Rectal smooth muscle tissue (tissue), 1 donor: ENCODE data around the gene STXBP4.

Experiments used
- H3K27ac ChIP-seq: one replicate; pipeline ENCODE4 v1.7.0; 2013; ENCODE audit warnings: low read depth, low read length, inconsistent platforms
- H3K27me3 ChIP-seq: one replicate; pipeline ENCODE4 v1.7.0; 2013; ENCODE audit warnings: low read length; ENCODE audit not compliant: control insufficient read depth, insufficient read depth
- H3K36me3 ChIP-seq: one replicate; pipeline ENCODE4 v1.7.0; 2013; ENCODE audit warnings: low read length; ENCODE audit not compliant: control insufficient read depth, insufficient read depth
- H3K4me1 ChIP-seq: one replicate; pipeline ENCODE4 v1.7.0; 2013; ENCODE audit warnings: low read length; ENCODE audit not compliant: control insufficient read depth, insufficient read depth
- H3K4me3 ChIP-seq: one replicate; pipeline ENCODE4 v1.7.0; 2013; ENCODE audit warnings: low read length
- H3K9ac ChIP-seq: one replicate; pipeline ENCODE4 v1.7.0; 2013; ENCODE audit warnings: low read length

STXBP4 gene, protein sequence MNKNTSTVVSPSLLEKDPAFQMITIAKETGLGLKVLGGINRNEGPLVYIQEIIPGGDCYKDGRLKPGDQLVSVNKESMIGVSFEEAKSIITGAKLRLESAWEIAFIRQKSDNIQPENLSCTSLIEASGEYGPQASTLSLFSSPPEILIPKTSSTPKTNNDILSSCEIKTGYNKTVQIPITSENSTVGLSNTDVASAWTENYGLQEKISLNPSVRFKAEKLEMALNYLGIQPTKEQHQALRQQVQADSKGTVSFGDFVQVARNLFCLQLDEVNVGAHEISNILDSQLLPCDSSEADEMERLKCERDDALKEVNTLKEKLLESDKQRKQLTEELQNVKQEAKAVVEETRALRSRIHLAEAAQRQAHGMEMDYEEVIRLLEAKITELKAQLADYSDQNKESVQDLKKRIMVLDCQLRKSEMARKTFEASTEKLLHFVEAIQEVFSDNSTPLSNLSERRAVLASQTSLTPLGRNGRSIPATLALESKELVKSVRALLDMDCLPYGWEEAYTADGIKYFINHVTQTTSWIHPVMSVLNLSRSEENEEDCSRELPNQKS

DNA sequence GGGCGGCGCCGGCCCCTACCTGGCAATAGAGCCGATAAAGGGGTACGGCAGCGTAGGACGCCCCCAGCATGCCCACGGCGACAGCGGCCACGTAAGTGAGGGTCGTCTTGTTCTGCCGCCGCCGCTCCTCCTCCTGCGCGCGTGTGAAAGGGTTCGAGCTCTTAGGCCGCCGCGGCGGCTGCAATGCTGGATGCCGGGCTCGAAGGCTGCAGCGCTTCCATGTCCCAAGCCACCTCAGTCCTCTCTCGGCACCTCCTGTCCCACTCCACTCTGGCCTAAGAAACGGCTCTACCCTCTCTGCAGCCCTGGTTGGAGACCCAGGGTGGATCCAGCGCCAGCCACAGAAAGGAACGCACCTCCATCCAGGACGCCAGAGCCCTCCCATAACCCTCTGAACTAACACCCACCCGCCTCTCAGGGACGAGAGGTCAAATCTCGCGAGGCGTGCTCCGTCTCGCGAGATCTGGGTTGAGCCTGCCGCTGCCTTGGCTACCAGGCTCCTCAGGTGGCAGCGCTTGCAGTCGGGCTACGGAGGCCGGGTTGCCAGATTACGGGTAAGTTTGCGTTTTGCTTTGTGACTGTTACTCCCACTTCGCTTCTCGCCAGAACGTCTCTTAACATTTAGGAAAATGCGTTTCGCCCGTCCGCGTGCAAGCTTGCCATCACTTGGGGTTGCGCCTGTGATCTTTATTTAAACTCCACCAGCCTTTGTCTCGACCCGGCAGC lies at the start of gene STXBP4, which contains the start of gene COX11:
Gene STXBP4 (plus strand): TSS at position 504 of the 726 bp plus-strand sequence. CDS start 17,455 bp downstream, outside the sequence.
Gene COX11 (minus strand): TSS at position 393 of the 726 bp plus-strand sequence. CDS start 8 bp downstream, at position 385.
- peak within 1 kb of the TSS; percentile 72 for H3K9ac ChIP-seq
- H3K4me1 ChIP-seq: peaks cover 14% of the 10 kb centered on the region
- peak within 1 kb of the TSS; percentile 84 for H3K27ac ChIP-seq
- H3K27me3 ChIP-seq: no peaks in the 10 kb centered on the region
- H3K36me3 ChIP-seq: no peaks in the 10 kb centered on the region
- H3K4me3 ChIP-seq: peak within 1 kb of the TSS; percentile 88

DNA sequence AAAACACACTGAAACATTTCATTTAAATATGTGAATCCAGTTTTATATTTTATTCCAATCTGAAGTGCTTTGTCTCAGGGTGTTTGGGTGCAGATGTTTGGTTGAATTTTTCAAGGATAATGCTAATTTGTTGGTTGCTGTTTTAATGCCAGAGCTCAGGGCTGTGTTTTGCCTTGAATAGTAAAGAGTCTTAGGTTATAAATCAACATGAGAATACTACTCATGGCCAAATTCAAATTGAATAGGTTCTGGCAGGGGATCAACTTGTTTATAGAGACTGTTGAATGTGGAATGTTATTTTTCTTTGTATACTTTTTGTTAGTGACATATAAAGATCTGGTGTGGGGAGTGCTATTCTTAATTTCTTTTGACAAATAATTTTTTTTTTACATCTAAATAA lies 49.1 kb upstream of the STXBP4 start:
- no peak overlapping the region for H3K27ac ChIP-seq
- H3K4me3 ChIP-seq: no peak overlapping the region
- peaks cover 6% of the 10 kb centered on the region for H3K36me3 ChIP-seq
- no peaks in the 10 kb centered on the region for H3K4me1 ChIP-seq
- H3K9ac ChIP-seq: no peak overlapping the region
- H3K27me3 ChIP-seq: no peaks in the 10 kb centered on the region

DNA sequence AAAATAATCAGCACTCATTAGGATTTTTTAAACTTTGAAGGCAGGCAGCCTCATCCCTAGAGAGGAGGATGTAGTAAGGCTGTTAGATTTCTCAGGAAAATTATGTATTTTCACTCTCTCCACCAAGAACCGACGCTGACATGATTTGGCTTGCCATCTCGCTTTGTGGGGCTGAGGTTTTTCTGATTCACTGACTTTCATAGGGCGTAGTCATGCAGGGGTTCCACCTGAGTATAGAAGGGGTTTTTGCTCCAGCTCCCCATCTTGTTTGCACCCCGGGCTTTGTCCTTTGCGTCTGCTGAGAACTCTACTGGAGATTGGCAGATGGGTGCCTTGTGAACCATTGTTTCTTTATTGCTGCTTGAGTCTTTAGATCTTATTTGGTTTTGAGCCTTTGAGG lies 47.7 kb upstream of the STXBP4 start:
- Histone ChIP-seq H3K9ac (no peak overlapping the region), H3K27me3 (no peaks in the 10 kb centered on the region), H3K4me1 (no peaks in the 10 kb centered on the region), H3K4me3 (no peak overlapping the region), H3K27ac (no peak overlapping the region), H3K36me3 (peaks cover 4% of the 10 kb centered on the region)

DNA sequence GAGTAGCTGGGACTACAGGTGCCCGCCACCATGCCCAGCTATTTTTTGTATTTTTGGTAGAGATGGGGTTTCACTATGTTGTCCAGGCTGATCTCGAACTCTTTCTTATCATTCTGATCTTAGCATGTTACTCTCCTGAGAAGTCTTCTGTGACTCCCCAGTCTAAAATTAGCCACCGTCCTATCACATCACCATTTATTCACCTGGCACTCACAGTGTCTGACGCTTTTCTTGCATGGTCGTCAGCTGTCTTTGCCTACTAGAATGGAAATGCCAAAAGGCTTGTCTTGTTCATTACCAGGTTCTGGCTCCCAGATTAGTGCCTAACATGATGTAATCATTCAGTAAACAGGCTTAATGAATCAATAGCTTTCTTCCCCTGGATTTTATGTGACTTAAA lies 44.2 kb upstream of the STXBP4 start:
- Histone ChIP-seq H3K36me3 (no peaks in the 10 kb centered on the region), H3K27ac (no peak overlapping the region), H3K9ac (no peak overlapping the region), H3K27me3 (no peaks in the 10 kb centered on the region), H3K4me3 (no peak overlapping the region), H3K4me1 (no peaks in the 10 kb centered on the region)

DNA sequence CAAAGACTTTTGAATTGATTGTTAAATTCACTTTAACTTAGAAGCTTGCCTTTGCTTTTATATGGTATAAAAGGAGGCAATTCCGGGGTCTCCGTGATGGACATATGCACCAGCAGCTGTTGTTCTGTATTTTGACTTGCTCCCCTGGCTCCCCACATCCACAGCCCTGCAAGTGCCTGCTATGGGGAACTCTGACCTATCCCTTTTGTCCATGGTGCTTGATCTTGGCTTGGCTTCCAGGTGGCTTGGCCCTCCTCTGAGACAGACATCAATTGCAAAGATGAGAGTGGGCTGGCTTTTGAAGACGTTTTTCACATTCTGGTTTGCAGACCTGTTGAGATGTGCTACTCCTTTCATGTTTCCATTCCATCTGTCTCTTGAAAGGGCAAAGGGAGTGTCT lies 41.0 kb upstream of the STXBP4 start:
- Histone ChIP-seq H3K27me3 (no peaks in the 10 kb centered on the region), H3K27ac (no peak overlapping the region), H3K4me3 (no peak overlapping the region), H3K9ac (no peak overlapping the region), H3K4me1 (no peaks in the 10 kb centered on the region), H3K36me3 (no peaks in the 10 kb centered on the region)

DNA sequence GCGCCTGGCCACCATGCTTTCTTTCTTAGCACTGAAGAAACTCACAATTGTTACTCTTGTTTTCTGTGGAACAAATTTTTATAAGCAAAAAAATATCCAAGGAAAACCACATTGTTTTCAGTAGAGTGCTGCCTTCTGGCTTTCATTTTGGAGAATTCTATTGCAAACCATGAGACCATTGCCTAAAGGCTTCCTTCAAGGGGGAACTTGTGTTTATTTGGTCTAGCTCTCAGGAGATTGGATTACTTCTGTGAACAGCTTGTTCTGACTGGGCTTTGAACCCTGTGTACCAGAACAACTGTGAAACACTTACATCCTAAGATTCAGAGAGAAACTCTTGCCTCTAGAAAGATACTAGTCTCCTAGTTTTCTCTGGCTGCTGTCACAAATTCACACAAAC lies 35.9 kb upstream of the STXBP4 start:
- Histone ChIP-seq H3K36me3 (no peaks in the 10 kb centered on the region), H3K4me1 (no peaks in the 10 kb centered on the region), H3K27me3 (no peaks in the 10 kb centered on the region), H3K4me3 (no peak overlapping the region), H3K27ac (no peak overlapping the region), H3K9ac (no peak overlapping the region)

DNA sequence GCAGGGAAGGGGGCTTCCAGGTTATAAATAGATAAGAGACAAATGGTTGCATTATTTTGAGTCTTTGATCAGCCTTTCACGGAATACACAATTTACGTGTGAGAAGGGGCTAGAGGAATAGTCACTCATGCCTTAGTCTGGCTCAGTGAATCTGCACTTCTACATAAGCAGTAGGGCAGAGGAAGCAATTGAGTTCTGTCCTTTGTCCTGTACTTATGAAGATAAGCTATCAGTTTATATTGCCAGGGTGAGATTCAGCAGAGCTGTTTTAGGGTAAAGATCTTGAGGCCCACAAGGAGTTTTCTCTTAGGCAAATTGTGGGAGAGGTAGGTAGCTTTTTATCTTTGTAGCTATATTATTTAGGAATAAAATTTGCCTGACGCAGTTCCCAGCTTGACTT lies 34.6 kb upstream of the STXBP4 start:
- no peaks in the 10 kb centered on the region for H3K36me3 ChIP-seq

DNA sequence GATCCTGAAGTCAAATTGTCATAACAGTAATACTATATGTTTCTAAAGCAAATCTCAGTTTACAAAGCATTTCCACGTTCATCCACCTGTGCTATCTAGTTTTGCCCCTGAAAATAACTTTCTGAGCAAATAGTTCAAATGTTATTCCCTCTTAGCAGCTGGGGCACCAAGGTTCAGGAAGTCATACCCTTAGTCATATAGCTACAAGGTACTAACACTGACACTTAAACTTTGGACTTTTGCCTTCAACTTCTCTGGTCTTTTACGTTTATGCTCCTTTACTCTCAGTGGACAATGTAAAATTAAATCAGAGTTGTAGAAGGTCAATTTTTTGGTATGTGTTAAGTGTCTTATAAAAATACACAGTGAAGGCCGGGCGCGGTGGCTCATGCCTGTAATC lies 33.1 kb upstream of the STXBP4 start:
- Histone ChIP-seq H3K4me1 (no peaks in the 10 kb centered on the region), H3K27ac (no peak overlapping the region), H3K36me3 (no peaks in the 10 kb centered on the region), H3K27me3 (no peaks in the 10 kb centered on the region), H3K4me3 (no peak overlapping the region), H3K9ac (no peak overlapping the region)

More for the DNA sequence above, 34.6 kb upstream of the STXBP4 start:
- Histone ChIP-seq H3K27me3 (no peaks in the 10 kb centered on the region), H3K4me3 (no peak overlapping the region), H3K9ac (no peak overlapping the region), H3K4me1 (no peaks in the 10 kb centered on the region), H3K27ac (no peak overlapping the region)

DNA sequence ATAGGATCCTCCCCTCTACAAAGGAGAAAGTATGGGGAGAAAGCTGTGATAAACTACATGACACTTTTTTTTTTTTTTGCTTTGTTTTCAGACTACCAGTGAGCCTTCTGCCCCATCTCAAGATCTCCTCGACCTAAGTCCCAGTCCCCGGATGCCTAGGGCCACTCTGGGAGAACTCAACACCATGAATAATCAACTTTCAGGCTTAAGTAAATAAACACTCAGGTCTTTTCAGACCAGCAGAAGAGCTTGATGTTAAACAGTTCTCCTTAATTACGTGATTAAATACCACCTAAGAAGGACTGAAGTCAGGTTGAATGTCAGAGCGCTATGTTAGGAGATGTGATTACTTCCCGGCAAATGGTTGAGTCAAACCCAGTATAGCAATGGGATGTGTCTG lies 31.5 kb upstream of the STXBP4 start:
- H3K4me1 ChIP-seq: no peaks in the 10 kb centered on the region
- no peak overlapping the region for H3K9ac ChIP-seq
- no peaks in the 10 kb centered on the region for H3K27me3 ChIP-seq
- no peak overlapping the region for H3K27ac ChIP-seq
- no peak overlapping the region for H3K4me3 ChIP-seq
- H3K36me3 ChIP-seq: no peaks in the 10 kb centered on the region

DNA sequence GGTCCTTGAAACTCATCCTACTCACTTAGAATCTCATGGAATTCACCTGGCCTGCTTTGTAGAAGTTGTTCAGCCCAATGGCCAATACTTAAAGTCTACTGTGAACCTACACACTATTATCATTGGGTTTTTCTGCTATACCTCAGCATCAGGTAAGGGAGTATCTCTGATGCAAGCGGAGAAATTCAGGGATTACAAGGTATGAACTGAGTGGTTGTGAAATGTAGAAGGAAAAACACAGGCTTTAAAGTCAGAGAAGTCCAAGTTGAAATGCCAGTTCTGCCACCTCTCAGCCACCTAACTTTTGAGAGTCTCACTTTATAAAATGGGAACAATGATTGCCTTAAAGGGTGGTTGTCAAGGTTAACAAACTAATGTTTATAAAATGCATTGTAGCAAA lies 31.1 kb upstream of the STXBP4 start:
- H3K27ac ChIP-seq: no peak overlapping the region
- H3K4me1 ChIP-seq: no peaks in the 10 kb centered on the region
- H3K36me3 ChIP-seq: no peaks in the 10 kb centered on the region
- no peaks in the 10 kb centered on the region for H3K27me3 ChIP-seq
- no peak overlapping the region for H3K9ac ChIP-seq
- H3K4me3 ChIP-seq: no peak overlapping the region

DNA sequence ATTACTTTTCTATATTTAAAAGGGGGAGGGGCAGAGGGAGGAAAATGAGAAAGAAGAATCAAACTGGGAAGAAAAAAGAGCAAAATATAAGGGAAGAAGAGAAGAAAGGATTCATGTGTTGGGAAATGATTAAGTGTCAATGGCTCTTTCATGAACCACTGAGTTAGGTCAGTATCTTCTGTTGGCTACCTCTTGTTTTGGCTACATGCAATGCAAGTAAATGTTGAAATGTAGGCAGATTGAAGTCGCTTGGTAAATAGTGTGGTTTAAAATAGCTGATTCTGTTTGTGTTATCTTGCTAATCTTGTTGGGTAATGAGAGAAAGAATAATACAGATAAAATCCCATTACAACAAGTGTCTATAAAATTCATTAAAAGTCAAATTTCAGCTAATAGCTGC lies 27.3 kb upstream of the STXBP4 start:
- Histone ChIP-seq H3K36me3 (no peaks in the 10 kb centered on the region), H3K4me1 (no peaks in the 10 kb centered on the region), H3K27ac (no peak overlapping the region), H3K27me3 (no peaks in the 10 kb centered on the region), H3K4me3 (no peak overlapping the region), H3K9ac (no peak overlapping the region)

DNA sequence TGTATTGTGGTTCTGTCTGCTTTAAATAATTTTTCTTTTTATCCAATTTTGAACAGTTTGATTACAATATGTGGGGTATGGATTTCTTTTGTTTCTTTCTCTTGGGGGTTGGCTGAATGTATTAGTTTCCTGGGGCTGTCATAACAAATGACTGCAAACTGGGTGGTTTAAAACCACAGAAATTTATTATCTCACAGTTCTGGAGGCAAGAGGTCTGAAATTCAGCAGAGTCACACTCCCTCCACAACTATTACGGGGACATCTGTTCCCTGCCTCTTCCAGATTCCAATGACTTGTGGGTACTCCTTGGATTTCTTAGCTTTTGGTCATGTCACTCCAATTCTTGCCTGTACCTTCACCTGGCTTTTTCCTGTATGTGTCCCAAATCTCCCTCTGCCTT lies 23.8 kb upstream of the STXBP4 start:
- no peaks in the 10 kb centered on the region for H3K27me3 ChIP-seq
- H3K4me1 ChIP-seq: no peaks in the 10 kb centered on the region
- H3K4me3 ChIP-seq: no peak overlapping the region
- no peak overlapping the region for H3K9ac ChIP-seq
- no peaks in the 10 kb centered on the region for H3K36me3 ChIP-seq
- H3K27ac ChIP-seq: no peak overlapping the region
